CD14-positive monocyte (primary cell): ENCODE measurements around the gene CDC73. TPM values are rescaled to one million over a fixed set of nuclear protein-coding genes. Genes with fewer than 3 reads are reported as not detected.

Experiments used
- DNase-seq, 3 donors: peaks; one replicate each; pipeline ENCODE4 v3.0.0-alpha.2; 2011 to 2022
- H2AFZ ChIP-seq: 2 replicates; pipeline ENCODE4 v1.6.0; 2012; ENCODE audit warnings: mild to moderate bottlenecking, low read depth, low read length, inconsistent platforms; ENCODE audit not compliant: insufficient read depth, poor library complexity, severe bottlenecking
- H3K27ac ChIP-seq, 2 donors: 1 replicate in 1 of 2; 2 replicates in 1 of 2; pipeline ENCODE4 v1.5.1; 2012 to 2013; ENCODE audit warnings: low read length in 2 of 2, control low read depth in 1 of 2, inconsistent platforms in 1 of 2, low read depth in 1 of 2, mild to moderate bottlenecking in 1 of 2
- H3K27me3 ChIP-seq, 2 donors: one replicate each; pipeline versions ENCODE4 v1.6.0 to v1.6.1; 2011 to 2013; ENCODE audit warnings: low read length in 2 of 2; ENCODE audit not compliant: control insufficient read depth in 2 of 2, insufficient read depth in 2 of 2
- H3K36me3 ChIP-seq, 2 donors: replicated peaks in 1 of 2; 1 replicate in 1 of 2; 2 replicates in 1 of 2; pipeline versions ENCODE4 v1.5.1 to v1.6.1; 2012 to 2013; ENCODE audit warnings: low read length in 2 of 2, control low read depth in 1 of 2, inconsistent platforms in 1 of 2, mild to moderate bottlenecking in 1 of 2; ENCODE audit not compliant: insufficient read depth in 2 of 2, control insufficient read depth in 1 of 2
- H3K4me1 ChIP-seq, 2 donors: 1 replicate in 1 of 2; 2 replicates in 1 of 2; pipeline versions ENCODE4 v1.5.1 to v1.6.1; 2012 to 2013; ENCODE audit warnings: low read length in 2 of 2, control low read depth in 1 of 2, inconsistent platforms in 1 of 2, mild to moderate bottlenecking in 1 of 2, moderate library complexity in 1 of 2; ENCODE audit not compliant: insufficient read depth in 2 of 2, control insufficient read depth in 1 of 2
- H3K4me2 ChIP-seq: replicated peaks from 2 replicates; pipeline ENCODE3; 2012; ENCODE audit warnings: low read length, moderate library complexity, mild to moderate bottlenecking; ENCODE audit not compliant: poor library complexity, severe bottlenecking; ENCODE audit errors: extremely low read depth
- H3K4me3 ChIP-seq, 3 experiments: fragments of 200-600 bp in 1 of 3; sonication (generic) in 1 of 3; replicated peaks in 1 of 3; 1 replicate in 2 of 3; 2 replicates in 1 of 3; pipeline ENCODE4 v1.5.1; 2011 to 2013; ENCODE audit warnings: low read length in 3 of 3, mild to moderate bottlenecking in 3 of 3, control low read depth in 2 of 3, low read depth in 2 of 3, inconsistent platforms in 1 of 3, moderate library complexity in 1 of 3
- H3K79me2 ChIP-seq: 2 replicates; pipeline ENCODE4 v1.6.0; 2012; ENCODE audit warnings: mild to moderate bottlenecking, control low read depth, inconsistent platforms, low read length, moderate library complexity; ENCODE audit not compliant: insufficient read depth
- H3K9ac ChIP-seq: 2 replicates; pipeline ENCODE4 v1.6.0; 2017; ENCODE audit warnings: low read length, mild to moderate bottlenecking; ENCODE audit not compliant: insufficient read depth, poor library complexity, severe bottlenecking
- H3K9me3 ChIP-seq, 2 donors: replicated peaks in 1 of 2; 1 replicate in 1 of 2; 2 replicates in 1 of 2; pipeline versions ENCODE4 v1.5.1 to v1.6.1; 2012 to 2013; ENCODE audit warnings: low read length in 2 of 2, control low read depth in 1 of 2; ENCODE audit not compliant: control insufficient read depth in 1 of 2, insufficient read depth in 1 of 2
- H4K20me1 ChIP-seq: 2 replicates; pipeline ENCODE4 v1.6.0; 2012; ENCODE audit warnings: mild to moderate bottlenecking, low read length, control low read depth, moderate library complexity; ENCODE audit not compliant: insufficient read depth
- H3K27ac Mint-ChIP-seq, 7 donors: one replicate each; pipeline ENCODE4 v1.8.0; 2020; ENCODE audit warnings: mild to moderate bottlenecking in 7 of 7, mixed read lengths in 7 of 7, moderate library complexity in 6 of 7, inconsistent platforms in 2 of 7
- H3K27me3 Mint-ChIP-seq, 3 donors: one replicate each; pipeline ENCODE4 v1.8.0; 2021 to 2022; ENCODE audit warnings: low read depth in 3 of 3, mild to moderate bottlenecking in 3 of 3, mixed read lengths in 3 of 3, moderate library complexity in 3 of 3, inconsistent platforms in 1 of 3
- H3K36me3 Mint-ChIP-seq, 2 donors: one replicate each; pipeline ENCODE4 v1.8.0; 2020; ENCODE audit warnings: mixed read lengths in 2 of 2, inconsistent platforms in 1 of 2, mild to moderate bottlenecking in 1 of 2
- H3K4me1 Mint-ChIP-seq: one replicate; pipeline ENCODE4 v1.8.0; 2020; ENCODE audit warnings: mild to moderate bottlenecking, mixed read lengths
- H3K4me3 Mint-ChIP-seq, 2 donors: one replicate each; pipeline ENCODE4 v1.8.0; 2020; ENCODE audit warnings: mild to moderate bottlenecking in 2 of 2, mixed read lengths in 2 of 2, moderate library complexity in 1 of 2
- H3K9me3 Mint-ChIP-seq, 7 donors: one replicate each; pipeline ENCODE4 v1.8.0; 2020 to 2022; ENCODE audit warnings: mixed read lengths in 7 of 7, mild to moderate bottlenecking in 6 of 7, moderate library complexity in 6 of 7, inconsistent platforms in 2 of 7
- CTCF ChIP-seq: fragments of 200-600 bp; IDR thresholded peaks from one replicate; pipeline ENCODE4 v1.8.0; 2022; ENCODE audit warnings: antibody characterized with exemption, mild to moderate bottlenecking
- WGBS: methylation state at CpG from one replicate; pipeline ENCODE4 v1.1.5; 2013; ENCODE audit warnings: missing lambda C conversion rate; ENCODE audit not compliant: insufficient coverage; 5-methylcytosine and 5-hydroxymethylcytosine counted together
- intact Hi-C, 2 donors: fragments of 100-400 bp; cut with micrococcal nuclease; formaldehyde crosslinking; loops; one replicate each; pipeline versions ENCODE4 v1.15.0 to v1.15.1; 2023
- polyA plus RNA-seq, 3 donors: library from polyadenylated mRNA; depleted of rRNA in 1 of 3; unstranded in 2 of 3; stranded (reverse) in 1 of 3; fragments of 300-500 nt in 2 of 3; fragments of >200 nt in 1 of 3; fragmentation: Illumina TruSeq in 2 of 3; gene quantifications; 1 replicate in 2 of 3; 2 replicates in 1 of 3; pipeline ENCODE4 v1.2.3, GENCODE V29; 2012 to 2021

Gene CDC73
- polyA plus RNA-seq, 3 donors = 14.2 to 60.3 (median 57.2) TPM

- Histone ChIP-seq H3K27ac (no peak overlapping the region), H3K36me3 (peaks cover 4 to 18% of the 10 kb centered on the region in 2 donors), H3K9me3 (peaks cover 8 to 13% of the 10 kb centered on the region in 2 donors), H3K9ac (no peak overlapping the region), H3K4me1 (no peaks in the 10 kb centered on the region), H3K4me3 (no peak overlapping the region), H3K79me2 (peaks cover 44% of the 10 kb centered on the region), H2AFZ (no peak overlapping the region), H3K4me2 (no peak overlapping the region), H4K20me1 (peaks cover 45% of the 10 kb centered on the region), H3K27me3 (no peaks in the 10 kb centered on the region)
- intact Hi-C loops = no loop called here
- H3K27ac Mint-ChIP-seq = peak overlapping the region in 1 of 7 donors; percentile 30
- peaks cover 3 to 12% (median 10%) of the 10 kb centered on the region in 7 donors for H3K9me3 Mint-ChIP-seq
- H3K4me3 Mint-ChIP-seq = no peak overlapping the region
- no peak for DNase-seq
- no peaks in the 10 kb centered on the region for H3K27me3 Mint-ChIP-seq
- H3K4me1 Mint-ChIP-seq = peaks cover under 1% of the 10 kb centered on the region
- 98% methylated on average over 8 of the region's 8 CpGs for WGBS
- no peak for TF ChIP-seq CTCF
- H3K36me3 Mint-ChIP-seq = peaks cover 14 to 16% of the 10 kb centered on the region in 2 donors
These were observed 70.8 kb downstream of the CDC73 start for GRCh38 chr1:193192586-193192985.

- Mint-ChIP-seq H3K27me3 (no peaks in the 10 kb centered on the region), H3K4me1 (peaks cover 3% of the 10 kb centered on the region), H3K27ac (no peak overlapping the region), H3K36me3 (peaks cover 24 to 26% of the 10 kb centered on the region in 2 donors), H3K4me3 (no peak overlapping the region), H3K9me3 (peaks cover 0 to 3% (median 0%) of the 10 kb centered on the region in 7 donors)
- WGBS = 100% methylated on average over 1 of the region's 4 CpGs
- Histone ChIP-seq H4K20me1 (peaks cover 35% of the 10 kb centered on the region), H3K27ac (no peak overlapping the region), H2AFZ (no peak overlapping the region), H3K9ac (no peak overlapping the region), H3K4me3 (no peak overlapping the region), H3K79me2 (peaks cover 24% of the 10 kb centered on the region), H3K36me3 (peaks cover under 1 to 14% of the 10 kb centered on the region in 2 donors), H3K27me3 (no peaks in the 10 kb centered on the region), H3K4me2 (no peak overlapping the region), H3K9me3 (no peaks in the 10 kb centered on the region), H3K4me1 (no peaks in the 10 kb centered on the region)
- DNase-seq = no peak
- no peak for TF ChIP-seq CTCF
- intact Hi-C loops = no loop called here
These were observed 78.1 kb downstream of the CDC73 start for GRCh38 chr1:193199940-193200339.
